Trophoblast cell (in vitro differentiated cells and primary cell): ENCODE data around the gene RAB6C.
A peak's percentile ranks its signal among the peaks of the same experiment; 100 is the strongest.
"Not testable (repeated sequence)": the region's sequence is repeated elsewhere in the genome, so short reads cannot be mapped to it uniquely, and the experiment has no call there.

ENCODE experiments used
- DNase-seq, 2 donors: peaks; one replicate each; pipeline ENCODE4 v3.0.0-alpha.2; 2016
- H2AFZ ChIP-seq: 2 replicates; pipeline ENCODE4 v1.6.1; 2013; ENCODE audit warnings: low read length, moderate library complexity, mild to moderate bottlenecking; ENCODE audit not compliant: insufficient read depth, poor library complexity
- H2AK5ac ChIP-seq: 2 replicates; pipeline ENCODE4 v1.6.1; 2013; ENCODE audit warnings: mild to moderate bottlenecking, low read length
- H2BK120ac ChIP-seq: 2 replicates; pipeline ENCODE4 v1.6.1; 2013; ENCODE audit warnings: low read length, mild to moderate bottlenecking, moderate library complexity; ENCODE audit not compliant: insufficient read depth, poor library complexity
- H2BK12ac ChIP-seq: 2 replicates; pipeline ENCODE4 v1.6.1; 2013; ENCODE audit warnings: mild to moderate bottlenecking, low read length, moderate library complexity
- H2BK5ac ChIP-seq: 2 replicates; pipeline ENCODE4 v1.6.1; 2013; ENCODE audit warnings: low read length, low read depth, moderate library complexity, mild to moderate bottlenecking; ENCODE audit not compliant: poor library complexity
- H3K14ac ChIP-seq: 2 replicates; pipeline ENCODE4 v1.6.1; 2013; ENCODE audit warnings: mild to moderate bottlenecking, low read length
- H3K18ac ChIP-seq: 2 replicates; pipeline ENCODE4 v1.6.1; 2013; ENCODE audit warnings: mild to moderate bottlenecking, low read length
- H3K23ac ChIP-seq: 2 replicates; pipeline ENCODE4 v1.6.1; 2013; ENCODE audit warnings: low read length
- H3K27ac ChIP-seq: 2 replicates; pipeline ENCODE4 v1.5.1; 2013; ENCODE audit warnings: low read depth, mild to moderate bottlenecking, inconsistent platforms, low read length, moderate library complexity
- H3K27me3 ChIP-seq: 2 replicates; pipeline ENCODE4 v1.6.1; 2013; ENCODE audit warnings: inconsistent platforms, mild to moderate bottlenecking, low read length, moderate library complexity; ENCODE audit not compliant: insufficient read depth
- H3K36me3 ChIP-seq, 2 experiments: 1 replicate in 1 of 2; 2 replicates in 1 of 2; pipeline ENCODE4 v1.6.1; 2013; ENCODE audit warnings: low read length in 2 of 2, mild to moderate bottlenecking in 2 of 2, moderate library complexity in 1 of 2; ENCODE audit not compliant: insufficient read depth in 2 of 2, control insufficient read depth in 1 of 2
- H3K4ac ChIP-seq: 2 replicates; pipeline ENCODE4 v1.6.1; 2013; ENCODE audit warnings: low read depth, mild to moderate bottlenecking, low read length, moderate library complexity
- H3K4me1 ChIP-seq, 2 experiments: 1 replicate in 1 of 2; 2 replicates in 1 of 2; pipeline ENCODE4 v1.6.1; 2013; ENCODE audit warnings: low read length in 2 of 2, mild to moderate bottlenecking in 2 of 2, moderate library complexity in 1 of 2; ENCODE audit not compliant: insufficient read depth in 2 of 2, control insufficient read depth in 1 of 2
- H3K4me2 ChIP-seq: 2 replicates; pipeline ENCODE4 v1.6.1; 2013; ENCODE audit warnings: inconsistent platforms, mild to moderate bottlenecking, low read length, moderate library complexity
- H3K4me3 ChIP-seq: 2 replicates; pipeline ENCODE4 v1.5.1; 2013; ENCODE audit warnings: mild to moderate bottlenecking, low read depth, low read length, inconsistent platforms
- H3K79me1 ChIP-seq: one replicate; pipeline ENCODE4 v1.6.1; 2013; ENCODE audit warnings: low read length
- H3K79me2 ChIP-seq: 2 replicates; pipeline ENCODE4 v1.6.1; 2013; ENCODE audit warnings: low read length, mild to moderate bottlenecking; ENCODE audit not compliant: control insufficient read depth, insufficient read depth, poor library complexity
- H3K9ac ChIP-seq: 2 replicates; pipeline ENCODE4 v1.6.1; 2013; ENCODE audit warnings: mild to moderate bottlenecking, low read length
- H3K9me3 ChIP-seq: 2 replicates; pipeline ENCODE4 v1.6.1; 2013; ENCODE audit warnings: low read depth, mild to moderate bottlenecking, control low read depth, inconsistent platforms, low read length; ENCODE audit not compliant: insufficient read depth
- H4K12ac ChIP-seq: 2 replicates; pipeline ENCODE4 v1.6.1; 2013; ENCODE audit warnings: low read depth, mild to moderate bottlenecking, low read length, moderate library complexity
- H4K8ac ChIP-seq: 2 replicates; pipeline ENCODE4 v1.6.1; 2013; ENCODE audit warnings: low read depth, mild to moderate bottlenecking, low read length, moderate library complexity
- H4K91ac ChIP-seq: one replicate; pipeline ENCODE4 v1.6.1; 2013; ENCODE audit warnings: low read depth, mild to moderate bottlenecking, low read length, moderate library complexity
- WGBS: extraction: QIAGEN DNeasy Blood & Tissue Kit; methylation state at CpG from one replicate; pipeline ENCODE4 v1.1.7; 2013; ENCODE audit warnings: missing lambda C conversion rate; ENCODE audit not compliant: insufficient read length, insufficient coverage; ENCODE audit errors: extremely low coverage; 5-methylcytosine and 5-hydroxymethylcytosine counted together

The RAB6C gene

DNA sequence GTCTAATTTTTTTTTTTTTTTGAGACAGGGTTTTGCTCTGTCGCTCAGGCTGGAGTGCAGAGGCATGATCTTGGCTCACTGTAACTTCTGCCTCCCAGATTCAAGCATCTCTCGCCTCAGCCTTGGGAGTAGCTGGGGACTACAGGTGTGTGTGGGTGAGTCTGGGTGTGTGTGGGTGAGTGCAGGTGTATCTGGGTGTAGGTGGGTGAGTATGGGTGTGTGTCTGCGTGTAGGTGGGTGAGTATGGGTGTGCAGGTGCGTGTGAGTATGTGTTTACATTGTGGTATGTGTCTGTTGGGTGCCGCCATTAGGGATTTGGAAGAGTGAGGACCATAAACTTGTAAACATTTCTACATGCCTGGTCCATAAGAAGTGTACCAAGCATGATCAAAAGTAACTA, 1.5 kb upstream of the RAB6C start:
- Histone ChIP-seq H2AK5ac (peak overlapping the region; percentile 70), H3K4me2 (no peak overlapping the region), H3K14ac (no peak overlapping the region), H3K79me2 (peaks cover 4% of the 10 kb centered on the region), H4K8ac (no peak overlapping the region), H3K27me3 (no peaks in the 10 kb centered on the region), H2BK120ac (peak overlapping the region; percentile 81), H4K91ac (peak overlapping the region; percentile 86), H3K18ac (peak overlapping the region; percentile 82), H3K4me1 (peaks cover 0 to 9% of the 10 kb centered on the region in 2 experiments), H2BK5ac (no peak overlapping the region), H2BK12ac (peak overlapping the region; percentile 16), H4K12ac (no peak overlapping the region), H3K4ac (peak overlapping the region; percentile 52), H3K27ac (peak overlapping the region; percentile 59), H3K9ac (no peak overlapping the region), H2AFZ (no peak overlapping the region), H3K36me3 (no peaks in the 10 kb centered on the region), H3K23ac (no peak overlapping the region), H3K4me3 (no peak overlapping the region), H3K79me1 (peaks cover 9% of the 10 kb centered on the region), H3K9me3 (no peaks in the 10 kb centered on the region)
- DNase-seq: no peak
- WGBS: no CpG with 5 or more reads among the region's 5 CpGs

GRCh38 chr2:129980246-129980645, 780 bp downstream of the RAB6C start:
- WGBS: no CpG with 5 or more reads among the region's 13 CpGs
- not testable (repeated sequence) for H3K4ac ChIP-seq, H3K4me1 ChIP-seq

DNA sequence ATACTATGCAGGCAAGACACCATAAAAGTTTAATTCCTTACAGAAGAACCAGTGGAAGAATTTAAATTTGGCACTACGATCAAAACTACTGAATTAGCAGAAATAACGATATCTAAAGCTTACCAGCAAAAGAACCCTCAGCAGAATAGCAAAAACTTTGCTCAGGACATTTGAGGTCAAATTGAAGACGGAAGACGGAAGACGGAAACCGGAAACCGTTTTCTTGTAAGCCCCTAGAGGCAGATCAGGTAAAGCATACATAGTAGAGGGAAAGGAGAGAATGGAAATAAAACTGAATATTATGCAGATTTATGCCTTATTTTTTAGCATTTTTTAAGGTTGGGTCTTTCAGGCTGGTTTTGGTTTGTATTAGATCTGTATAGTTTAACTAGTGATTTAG, 2.2 kb downstream of the RAB6C start:
- DNase-seq: peak in 1 of 2 donors; percentile 56

More at GRCh38 chr2:129980246-129980645, 780 bp downstream of the RAB6C start:
- H3K9me3 ChIP-seq, H2AK5ac ChIP-seq, H2BK12ac ChIP-seq, H2AFZ ChIP-seq, H3K4me3 ChIP-seq, H2BK5ac ChIP-seq, H3K23ac ChIP-seq, H4K8ac ChIP-seq, H3K14ac ChIP-seq, H3K79me1 ChIP-seq, H3K27me3 ChIP-seq, H3K9ac ChIP-seq, H3K27ac ChIP-seq, H4K12ac ChIP-seq, H4K91ac ChIP-seq, H3K36me3 ChIP-seq, H3K18ac ChIP-seq, H3K79me2 ChIP-seq, H2BK120ac ChIP-seq: not testable (repeated sequence)
- peak in 1 of 2 donors; percentile 64 for DNase-seq
- H3K4me2 ChIP-seq: peak overlapping the region; percentile 37

GRCh38 chr2:129984426-129984825, 5.0 kb downstream of the RAB6C start:
- H3K14ac ChIP-seq: no peak overlapping the region
- no peak overlapping the region for H3K27ac ChIP-seq
- WGBS: no CpG with 5 or more reads among the region's 2 CpGs
- peaks cover 4% of the 10 kb centered on the region for H3K79me2 ChIP-seq
- H2AK5ac ChIP-seq: no peak overlapping the region
- no peak overlapping the region for H4K8ac ChIP-seq
- H3K4me3 ChIP-seq: no peak overlapping the region
- no peaks in the 10 kb centered on the region for H3K4me1 ChIP-seq
- no peaks in the 10 kb centered on the region for H3K9me3 ChIP-seq
- no peak overlapping the region for H3K18ac ChIP-seq
- no peak overlapping the region for H3K4ac ChIP-seq
- no peak overlapping the region for H2BK120ac ChIP-seq
- H3K9ac ChIP-seq: no peak overlapping the region
- no peak overlapping the region for H2BK12ac ChIP-seq
- no peak overlapping the region for H3K23ac ChIP-seq
- no peak overlapping the region for H3K4me2 ChIP-seq
- peaks cover 5% of the 10 kb centered on the region for H3K79me1 ChIP-seq
- no peak overlapping the region for H2BK5ac ChIP-seq
- DNase-seq: no peak
- no peaks in the 10 kb centered on the region for H3K36me3 ChIP-seq
- H2AFZ ChIP-seq: no peak overlapping the region
- no peaks in the 10 kb centered on the region for H3K27me3 ChIP-seq
- H4K91ac ChIP-seq: no peak overlapping the region
- H4K12ac ChIP-seq: no peak overlapping the region

More for the DNA sequence above, 2.2 kb downstream of the RAB6C start:
- not testable (repeated sequence) for H3K9ac ChIP-seq, H3K4me2 ChIP-seq, H3K27ac ChIP-seq, H3K4ac ChIP-seq, H4K91ac ChIP-seq, H2BK120ac ChIP-seq, H3K79me1 ChIP-seq, H3K9me3 ChIP-seq, H2BK12ac ChIP-seq, H2BK5ac ChIP-seq, H3K4me3 ChIP-seq, H4K8ac ChIP-seq, H3K23ac ChIP-seq, H3K79me2 ChIP-seq, H3K4me1 ChIP-seq, H2AFZ ChIP-seq, H3K27me3 ChIP-seq, H3K18ac ChIP-seq, H2AK5ac ChIP-seq, H4K12ac ChIP-seq, H3K36me3 ChIP-seq, H3K14ac ChIP-seq
- WGBS: no CpG with 5 or more reads among the region's 7 CpGs
